Measurements from ENCODE around the gene GSE1.

GRCh38 chr16:85674418-85674755 is 61.3 kb downstream of the GSE1 start:
- TF ChIP-seq NFRKB (IDR thresholded peaks at IDR 0.05) (no peak), TARDBP (IDR thresholded peaks at IDR 0.05) (no peak), ZNF384 (IDR thresholded peaks at IDR 0.05) (no peak), FOXK2 (IDR thresholded peaks at IDR 0.05) (no peak), SUZ12 (IDR thresholded peaks at IDR 0.05) (no peak)
